ENCODE results near the gene C1orf87.

Gene C1orf87, protein sequence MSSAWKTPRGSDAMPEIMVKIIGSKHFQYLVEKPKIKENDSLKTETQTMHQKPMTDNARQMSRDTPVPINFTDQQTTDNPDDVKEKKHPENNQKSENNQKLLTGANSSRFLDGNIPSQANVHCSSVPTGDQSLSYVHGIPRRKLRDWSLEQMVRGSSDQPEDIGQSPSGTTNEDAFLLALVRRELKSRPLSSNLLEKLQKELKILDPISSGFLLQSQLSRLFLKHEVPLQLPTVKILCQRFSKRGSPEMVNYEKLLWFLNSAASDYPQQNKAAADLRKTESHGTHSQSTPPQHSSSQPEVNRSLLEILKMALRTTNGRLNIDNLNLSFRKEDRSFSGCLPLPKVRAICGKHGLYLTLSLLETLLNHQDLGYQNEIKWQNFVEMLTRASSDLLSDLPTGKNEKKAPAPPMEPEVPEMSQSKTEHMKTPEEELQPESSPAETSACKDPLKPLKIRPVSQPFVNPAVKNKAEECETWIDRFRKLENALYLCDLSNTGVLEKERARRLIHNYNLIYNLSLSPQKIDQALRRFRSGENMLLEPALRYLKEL

DNA sequence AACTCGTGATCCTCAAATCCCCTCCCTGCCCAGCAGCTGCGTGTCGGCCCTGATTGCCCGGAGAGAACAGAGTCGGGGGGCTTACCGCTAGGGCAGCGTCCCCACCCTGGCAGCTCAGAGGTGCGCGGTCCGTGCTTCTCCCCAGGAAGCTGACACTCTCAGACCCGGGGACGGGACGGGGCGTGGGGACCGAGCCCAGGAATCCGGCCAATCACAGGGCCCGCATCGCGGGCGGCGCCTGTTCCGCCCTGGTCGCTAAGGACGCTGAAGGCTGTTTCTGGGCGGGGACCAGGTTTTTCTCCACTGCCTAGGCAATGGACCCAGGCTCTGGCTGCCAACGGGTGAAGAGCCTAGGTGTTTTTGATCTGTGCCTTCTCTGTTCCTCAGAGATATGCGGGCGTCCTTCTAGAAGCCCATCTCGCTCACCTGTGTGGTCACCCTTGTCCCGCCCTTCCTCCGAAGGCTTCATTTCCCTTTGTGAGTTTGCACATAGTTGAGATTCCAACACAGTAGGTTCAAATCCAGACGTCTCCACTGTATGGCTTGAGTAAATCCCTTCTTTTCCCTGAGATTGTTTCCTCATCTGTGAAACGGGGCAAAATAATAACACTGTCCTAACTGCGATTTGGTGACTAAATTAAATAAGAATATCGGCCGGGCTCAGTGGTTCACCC is at the start of gene C1orf87:
C1orf87 (minus strand) TSS at position 166 of the 674 bp plus-strand sequence. CDS start 1,127 bp downstream, outside the sequence.
- no peak for DNase-seq

DNA sequence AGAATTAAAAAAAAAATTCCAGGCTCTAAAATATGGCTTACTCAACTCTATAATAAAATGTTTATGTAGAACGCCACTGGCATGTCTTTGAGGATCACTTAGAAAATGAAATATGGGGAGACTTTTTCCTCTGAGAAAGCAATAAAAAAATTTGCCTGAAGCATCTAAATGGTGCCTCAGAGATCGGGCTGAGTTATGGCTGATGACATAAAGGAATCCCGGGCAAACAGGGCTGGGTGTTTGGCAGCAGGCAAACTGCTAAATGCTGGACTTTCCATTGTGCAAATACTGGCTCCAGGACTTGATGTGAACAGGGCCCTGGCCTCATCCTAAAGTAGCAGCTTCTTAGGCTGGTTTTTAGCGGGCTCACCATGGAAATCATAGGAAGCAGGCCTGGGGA is 44.5 kb upstream of the C1orf87 start:
- no peak for DNase-seq

DNA sequence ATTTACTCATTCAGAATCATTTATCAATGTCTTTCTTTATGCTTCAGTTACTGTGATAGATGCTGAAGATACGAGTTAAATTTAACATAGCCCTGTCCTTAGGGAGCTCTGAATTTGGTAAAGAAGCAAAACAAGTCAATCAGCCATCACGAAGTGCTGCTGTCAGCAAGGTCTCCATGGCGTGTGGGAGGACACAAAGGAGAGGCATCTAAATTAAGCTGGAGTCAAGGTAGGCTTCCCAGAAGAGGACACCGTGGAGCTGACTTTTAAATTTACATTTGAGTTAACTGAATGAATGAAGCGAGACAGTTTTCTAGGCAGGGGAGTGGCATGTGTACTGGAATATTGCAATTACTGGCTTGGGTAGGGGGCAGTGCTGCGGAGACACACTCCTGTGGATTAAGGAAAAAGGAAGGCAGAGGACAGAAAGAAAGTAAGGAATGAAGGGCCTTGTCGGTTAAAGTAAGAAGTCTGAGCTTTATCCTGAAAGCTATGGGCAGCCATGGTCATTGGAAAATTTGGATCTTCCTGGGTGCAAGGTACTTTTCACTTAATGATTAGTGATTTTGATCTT is 41.3 kb upstream of the C1orf87 start:
- no peak for DNase-seq

DNA sequence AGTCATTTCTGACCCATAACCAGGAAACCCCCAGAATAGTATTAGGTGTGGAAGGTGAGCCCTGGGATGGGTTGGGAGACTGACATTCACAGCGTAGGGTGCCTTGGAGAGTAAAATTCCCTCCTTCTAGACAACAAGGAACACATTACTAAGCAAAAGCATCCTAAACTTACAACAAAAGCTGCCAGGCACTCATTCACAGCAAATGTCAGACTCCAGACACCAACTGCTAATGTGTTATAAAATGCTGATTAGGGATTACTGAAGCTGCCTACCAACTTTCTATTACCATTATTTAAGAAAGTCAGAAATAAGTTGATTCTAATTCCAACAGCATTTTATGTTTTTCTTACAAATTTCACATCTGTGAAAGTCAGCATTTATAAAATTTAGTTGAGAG is 40.0 kb upstream of the C1orf87 start:
- DNase-seq = no peak

DNA sequence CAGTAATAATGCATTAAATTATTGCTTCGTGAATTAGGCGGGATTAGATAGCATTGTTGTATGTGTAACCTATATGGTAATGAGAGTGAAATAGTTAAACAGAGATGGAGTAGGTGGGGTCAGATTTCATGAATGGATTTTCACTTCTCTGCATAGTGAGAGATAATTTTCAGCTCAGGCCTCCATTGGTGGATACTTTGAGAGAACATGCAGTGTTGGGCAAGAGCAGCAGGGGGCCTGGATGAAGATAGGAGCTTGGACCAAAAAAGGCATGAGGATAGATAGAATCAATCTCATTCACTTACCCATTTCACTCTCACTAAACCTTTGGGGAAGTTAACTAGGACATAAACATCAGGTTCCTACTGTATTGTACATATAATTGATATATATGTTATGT is 39.5 kb upstream of the C1orf87 start:
- no peak for DNase-seq

DNA sequence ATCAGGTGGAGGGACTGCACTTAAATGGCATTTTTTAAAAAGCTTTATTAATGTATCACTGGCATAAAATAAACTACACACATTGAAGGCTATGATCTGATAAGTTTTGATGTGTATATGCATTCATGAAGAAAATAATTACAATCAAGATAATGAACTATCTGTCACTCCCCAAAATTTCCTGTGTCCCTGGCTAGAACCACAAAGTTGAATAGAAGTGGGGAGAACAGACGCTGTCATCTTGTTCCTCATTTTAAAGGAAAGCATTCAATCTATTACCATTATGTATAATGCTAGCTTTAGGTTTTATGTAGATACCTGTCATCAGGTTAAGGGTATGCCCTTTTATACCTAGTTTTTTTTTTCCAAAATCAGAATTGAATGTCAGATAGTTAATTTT is 38.1 kb upstream of the C1orf87 start:
- no peak for DNase-seq

DNA sequence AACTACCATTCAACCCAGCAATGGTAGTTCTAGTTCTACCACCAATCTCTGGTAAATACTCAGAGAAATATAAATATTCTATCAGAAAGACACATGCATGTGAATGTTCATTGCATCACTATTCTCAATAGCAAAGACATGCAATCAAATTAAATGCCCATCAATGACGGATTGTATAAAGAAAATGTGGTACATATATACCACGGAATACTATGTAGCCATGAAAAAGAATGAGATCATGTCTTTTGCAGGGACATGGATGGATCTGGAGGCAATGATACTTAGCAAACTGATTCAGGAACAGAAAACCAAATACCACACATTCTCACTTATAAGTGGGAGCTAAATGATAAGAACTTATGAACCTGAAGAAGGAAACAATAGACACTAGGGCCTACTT is 37.5 kb upstream of the C1orf87 start:
- DNase-seq = no peak

DNA sequence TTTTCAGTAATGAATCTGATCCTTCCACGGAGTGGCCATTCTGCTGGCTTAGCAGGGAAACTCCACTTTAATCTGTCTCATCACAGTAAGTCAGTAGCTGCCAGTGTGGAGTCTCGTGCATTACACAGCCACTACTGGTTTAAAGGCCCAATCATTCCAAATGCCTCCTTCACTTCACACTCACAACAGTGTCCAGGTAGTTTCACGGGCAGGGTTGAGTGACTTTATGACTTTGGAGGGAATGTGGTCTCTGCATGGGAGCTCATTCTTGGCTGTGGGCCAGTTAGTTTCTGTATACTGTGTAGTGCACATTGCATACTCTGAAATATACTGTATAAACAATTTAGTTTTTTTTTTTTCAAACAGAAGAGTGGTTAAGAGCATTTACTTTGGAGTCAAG is 34.6 kb upstream of the C1orf87 start:
- DNase-seq = no peak

DNA sequence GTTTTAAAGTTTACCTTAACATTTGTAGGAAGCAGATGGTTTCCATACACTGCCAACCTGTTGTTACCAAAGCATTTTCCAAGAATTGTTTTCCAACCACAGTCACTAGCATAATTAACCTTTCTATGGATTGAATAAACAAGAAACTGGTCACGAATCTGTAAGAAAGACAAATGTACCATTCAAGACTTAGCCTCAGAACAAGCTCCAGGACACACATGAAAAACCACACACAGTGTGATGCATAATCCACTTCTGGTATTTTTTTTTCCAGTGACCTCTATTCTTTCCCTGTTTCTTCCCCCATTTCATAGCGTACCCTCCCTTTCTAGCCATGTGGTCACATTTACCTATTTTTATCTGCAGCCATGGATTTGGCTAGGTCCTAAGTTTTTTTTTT is 29.6 kb upstream of the C1orf87 start:
- DNase-seq = no peak

DNA sequence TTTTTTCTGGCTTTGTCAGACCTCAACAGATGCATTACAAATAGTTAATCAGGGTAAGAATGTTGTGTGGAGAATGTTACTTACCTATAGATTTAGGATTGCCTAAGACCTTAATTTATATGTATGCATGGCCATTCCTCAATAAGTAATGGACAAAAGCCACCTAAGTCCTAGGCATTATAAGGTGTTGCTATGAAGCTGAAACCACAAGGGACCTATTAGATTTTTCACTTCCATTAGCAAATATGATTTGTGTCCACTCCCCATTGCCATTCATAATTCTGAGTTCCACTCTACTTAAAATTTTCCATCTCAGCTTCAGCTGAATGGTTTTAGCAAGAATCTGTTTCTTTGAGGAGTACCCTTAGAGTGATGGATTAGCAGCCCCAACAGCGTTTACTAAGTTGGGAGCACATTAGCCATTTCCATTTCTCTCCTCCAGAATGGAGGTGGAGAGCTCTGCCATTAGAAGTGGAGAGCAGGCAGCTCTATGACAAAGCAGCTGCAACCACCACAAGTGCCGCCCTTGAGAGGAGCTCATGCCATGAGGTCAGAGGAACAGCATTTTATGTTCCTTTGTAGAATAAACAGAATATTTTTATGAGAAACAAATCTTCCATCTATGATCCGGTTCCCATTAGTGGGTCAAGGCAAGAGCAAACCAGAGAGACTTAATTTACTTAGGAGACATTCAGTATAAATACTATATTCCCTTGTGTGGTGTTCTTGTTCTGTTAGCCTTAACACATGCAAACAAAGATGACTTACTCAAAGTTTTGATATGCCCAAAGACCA is 28.9 kb upstream of the C1orf87 start:
- DNase-seq = no peak

DNA sequence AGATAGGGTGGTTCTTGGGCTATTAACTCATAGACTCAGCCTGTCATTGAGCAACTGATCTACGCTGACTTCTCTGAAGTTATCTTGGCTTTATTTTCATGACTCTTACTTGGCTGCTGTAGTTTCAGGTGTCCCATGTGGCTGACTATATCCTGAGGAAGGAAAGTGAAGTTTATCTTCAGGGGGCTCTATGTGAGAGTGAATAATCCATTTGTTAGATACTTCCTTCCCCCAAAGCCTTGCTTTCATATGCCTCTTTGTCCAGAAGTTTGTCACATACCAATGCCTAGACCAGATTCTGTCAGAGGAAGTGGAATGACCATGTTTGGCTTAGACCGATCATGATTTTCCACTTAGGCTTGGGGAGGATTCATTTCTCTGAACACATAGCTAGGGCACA is 27.9 kb upstream of the C1orf87 start:
- no peak for DNase-seq

DNA sequence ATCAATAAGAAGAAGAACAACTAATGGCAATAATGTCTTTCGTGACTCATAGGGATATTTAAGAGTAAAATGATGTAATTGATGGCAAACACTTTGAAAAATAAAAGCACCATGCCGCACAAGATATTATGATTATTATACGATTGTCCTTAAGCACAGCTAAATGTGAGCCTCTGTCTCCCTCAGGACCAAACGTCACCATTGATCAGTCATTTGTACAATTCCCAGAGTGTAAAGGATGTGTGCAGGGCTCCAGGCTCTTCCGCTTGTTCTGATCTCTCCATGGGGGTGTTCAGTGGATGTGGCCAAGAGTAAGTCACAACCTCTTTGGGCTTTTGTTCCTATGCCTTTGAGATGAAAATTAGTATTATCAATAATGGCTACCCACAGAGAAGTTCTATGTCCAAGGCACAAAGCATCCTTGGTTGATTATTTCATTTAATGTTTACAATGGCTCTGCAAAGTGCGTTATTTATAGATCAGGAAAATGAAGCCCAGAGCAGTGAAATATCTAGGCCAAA is 17.7 kb upstream of the C1orf87 start:
- no peak for DNase-seq

DNA sequence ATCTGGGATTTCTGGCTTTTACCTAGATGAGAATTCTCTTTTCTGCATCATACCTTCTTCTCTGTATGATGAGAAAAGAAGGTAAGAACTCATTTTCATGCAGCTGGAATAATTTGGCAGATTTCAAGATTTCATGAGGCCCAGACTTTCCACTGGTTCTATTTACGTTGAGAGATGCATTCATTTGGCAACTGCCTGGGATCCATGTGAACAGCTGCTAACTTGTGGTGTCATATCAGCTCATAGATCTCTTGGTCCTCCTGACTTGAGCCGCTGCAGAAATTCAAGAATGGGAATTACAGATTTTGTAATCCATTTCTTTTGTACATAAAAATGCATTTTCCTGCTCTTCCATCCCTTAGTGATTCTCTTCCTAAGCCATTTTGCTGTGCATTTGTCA is 17.1 kb upstream of the C1orf87 start:
- DNase-seq = no peak

DNA sequence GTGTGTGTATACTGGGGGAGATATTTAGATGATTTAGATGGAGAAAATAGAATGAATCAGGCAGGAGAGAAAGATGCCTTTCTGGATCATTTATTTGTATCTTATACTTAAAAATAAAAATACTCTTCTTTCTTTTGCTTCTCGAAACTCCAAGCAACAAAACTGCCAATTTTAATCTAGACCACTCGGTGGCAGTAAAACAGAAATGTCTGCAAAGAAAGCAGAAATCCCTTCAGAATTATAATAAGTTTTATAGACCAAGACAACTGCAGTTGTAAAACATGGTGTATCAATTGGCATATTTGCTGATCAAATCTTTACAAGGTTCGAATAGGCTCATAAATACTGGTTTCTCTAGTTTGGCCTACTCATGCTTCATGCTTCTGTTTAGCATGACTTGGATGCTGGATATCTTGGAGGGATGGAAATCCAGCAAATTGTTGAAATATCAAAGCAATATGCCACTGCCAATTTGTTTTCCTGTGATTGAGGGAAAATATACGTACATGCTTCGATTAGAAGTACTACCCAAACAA is 15.1 kb upstream of the C1orf87 start:
- DNase-seq = no peak

DNA sequence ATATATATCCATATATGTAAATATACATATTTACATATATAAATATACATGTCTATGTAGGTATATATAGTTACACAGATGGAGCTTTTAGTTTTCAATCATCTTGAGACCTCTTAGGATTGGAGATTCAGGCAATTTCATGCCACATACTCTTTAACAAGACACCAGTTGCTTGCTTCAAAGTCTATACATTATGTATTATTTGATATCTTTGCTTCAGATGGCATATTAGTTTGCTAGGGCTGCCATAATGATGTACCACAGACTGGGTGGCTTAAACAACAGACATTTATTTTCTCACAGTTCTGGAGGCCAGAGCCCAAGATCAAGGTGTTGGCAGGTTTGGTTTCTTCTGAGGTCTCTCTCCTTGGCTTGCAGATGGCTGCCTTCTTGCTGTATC is 14.1 kb upstream of the C1orf87 start:
- DNase-seq = no peak

DNA sequence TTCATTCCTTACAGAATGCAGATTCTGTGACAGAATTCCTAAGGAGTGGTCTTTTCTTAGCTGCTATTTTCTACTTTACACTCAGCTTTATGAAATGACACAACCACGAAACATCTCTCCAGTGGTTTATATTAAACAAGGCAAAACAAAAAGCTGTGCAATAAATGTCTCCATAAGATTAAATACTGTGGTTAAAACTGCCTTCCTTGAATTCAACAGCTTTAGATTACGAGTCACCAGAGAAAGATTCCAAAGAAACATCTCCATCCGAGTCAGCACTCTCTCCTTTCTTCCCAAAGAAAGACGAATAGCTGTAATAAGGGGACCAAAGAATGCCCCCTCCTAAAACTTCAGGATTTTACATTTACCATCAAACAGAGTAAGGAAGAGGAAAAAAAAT is 4.6 kb upstream of the C1orf87 start:
- no peak for DNase-seq

DNA sequence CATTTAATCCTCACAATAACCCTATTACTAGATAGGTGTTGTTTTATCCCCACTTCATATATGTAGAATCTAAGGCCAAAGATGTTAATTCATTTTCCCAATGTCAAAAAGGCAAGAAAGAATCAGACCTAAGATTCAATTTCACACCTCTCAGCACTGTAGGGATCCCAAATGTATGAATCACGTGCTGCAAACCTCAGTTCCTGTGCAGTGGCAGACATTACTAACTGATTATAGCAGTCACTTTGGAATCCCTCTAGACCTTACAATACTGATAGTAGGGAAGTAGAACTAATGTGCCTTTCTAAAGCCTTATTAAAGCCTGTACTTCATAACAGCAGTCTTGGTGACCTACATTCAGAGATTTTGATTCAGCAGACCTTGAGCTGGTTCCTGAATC is 2.3 kb downstream of the C1orf87 start:
- no peak for DNase-seq

DNA sequence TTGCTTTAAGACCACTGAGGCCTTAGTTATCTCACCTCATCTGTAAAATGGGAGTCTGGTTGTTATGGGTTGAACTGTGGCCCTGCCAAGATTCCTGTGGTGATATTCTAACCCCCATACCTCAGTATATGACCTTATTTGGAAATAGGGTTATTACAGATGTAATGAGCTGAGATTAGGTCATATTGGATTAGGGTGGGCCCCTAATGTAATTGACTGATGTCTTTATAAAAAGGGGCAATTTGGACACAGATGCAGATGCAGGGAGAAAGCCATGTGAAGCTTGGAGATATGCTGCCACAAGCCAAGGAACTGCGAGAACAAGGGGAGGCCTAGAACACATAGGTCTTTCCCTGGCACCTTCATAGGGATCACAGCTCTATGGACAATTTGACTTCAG is 3.9 kb downstream of the C1orf87 start:
- no peak for DNase-seq

DNA sequence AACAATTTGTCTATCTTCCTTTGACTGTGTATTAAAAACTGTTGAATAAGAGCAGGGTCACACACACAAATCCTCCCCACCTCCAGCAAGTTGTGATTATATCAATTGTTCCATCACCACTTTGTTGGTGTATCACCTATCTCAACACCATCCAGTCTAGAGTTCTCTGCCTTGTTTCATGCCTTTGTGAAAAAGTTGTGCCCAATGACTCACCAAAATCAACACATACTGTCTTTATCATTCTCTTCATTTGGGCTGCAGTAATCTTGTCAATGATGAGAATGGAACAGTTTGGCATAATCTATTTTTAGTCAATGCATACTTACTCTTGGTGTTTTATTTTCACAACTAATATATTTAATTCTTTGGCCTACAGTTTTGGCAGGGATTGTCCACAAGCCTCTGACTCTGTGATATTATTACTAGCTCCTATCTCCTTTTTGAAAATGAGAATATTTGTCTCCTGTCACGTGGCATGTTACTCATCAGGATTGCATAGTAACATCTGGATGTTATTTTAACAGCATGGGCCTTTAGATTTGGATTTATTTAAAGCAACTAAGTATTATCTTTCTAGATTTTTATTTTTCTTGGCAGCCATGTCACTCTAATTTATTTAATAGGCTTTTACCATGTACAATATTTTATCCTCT is 5.1 kb downstream of the C1orf87 start:
- no peak for DNase-seq

DNA sequence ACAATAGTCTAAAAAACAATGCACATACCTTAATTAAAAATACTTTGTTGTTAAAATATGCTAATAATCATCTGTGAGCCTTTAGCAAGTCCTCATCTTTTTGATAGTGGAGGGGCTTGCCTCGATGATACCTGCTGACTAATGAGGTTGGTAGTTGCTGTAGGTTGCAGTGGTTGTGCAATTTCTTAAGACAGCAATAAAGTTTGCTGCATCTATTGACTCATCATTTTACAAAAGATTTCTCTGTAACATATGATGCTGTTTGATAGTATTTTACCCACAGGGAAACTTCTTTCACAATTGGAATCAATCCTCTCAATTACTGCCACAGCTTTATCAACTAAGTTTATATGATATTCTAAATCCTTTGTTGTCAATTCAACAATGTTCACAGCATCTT is 7.6 kb downstream of the C1orf87 start:
- no peak for DNase-seq

DNA sequence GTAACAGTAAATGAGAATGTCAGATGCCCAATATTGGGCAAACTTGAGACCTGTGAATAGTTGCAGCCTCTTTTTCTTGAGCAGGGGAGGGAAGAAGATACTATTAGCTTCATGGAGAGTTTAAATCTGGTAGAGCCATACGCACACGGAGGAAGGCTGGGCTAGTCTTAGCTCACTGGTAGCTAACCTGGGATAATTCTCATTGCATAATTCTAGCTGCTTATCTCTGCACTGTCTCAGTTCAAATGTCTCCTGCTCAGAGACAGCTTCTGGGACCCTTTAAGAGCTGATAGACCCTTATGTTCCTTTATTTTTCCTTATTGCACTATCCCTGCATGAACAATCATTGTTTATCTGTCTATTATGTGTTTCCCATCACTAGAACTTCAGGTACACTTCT is 8.4 kb downstream of the C1orf87 start:
- DNase-seq = no peak

DNA sequence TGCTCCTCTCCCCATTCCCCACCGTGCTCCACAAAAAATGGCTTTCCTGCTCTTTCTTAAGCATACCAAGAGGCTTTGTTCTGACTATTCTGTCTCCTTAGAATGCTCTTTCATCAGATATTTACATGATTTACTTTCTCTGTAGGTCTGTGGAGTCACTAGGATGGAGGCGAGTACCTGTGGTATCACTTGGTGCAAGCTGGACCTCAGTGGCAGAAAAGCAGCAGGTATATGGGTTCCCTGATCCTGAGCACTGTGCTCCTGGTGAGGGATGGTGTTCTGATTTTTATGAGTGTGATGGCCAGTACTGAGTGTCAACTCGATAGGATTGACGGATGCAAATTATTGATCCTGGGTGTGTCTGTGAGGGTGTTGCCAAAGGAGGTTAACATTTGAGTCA is 10.0 kb downstream of the C1orf87 start:
- DNase-seq = no peak
